Psoas muscle (tissue), 8 donors: ENCODE data around the gene FLII. TPM values are rescaled to one million over a fixed set of nuclear protein-coding genes. Genes with fewer than 3 reads are reported as not detected.

Experiments
- ATAC-seq, 4 donors: fragments of 200-7000 bp; cut with Tn5 transposase; one replicate each; pipeline ENCODE4 v1.9.1; 2020; ENCODE audit warnings: moderate library complexity in 3 of 4, mild to moderate bottlenecking in 2 of 4
- DNase-seq, 2 donors: peaks; one replicate each; pipeline ENCODE4 v3.0.0-alpha.2; 2020
- H3K27ac ChIP-seq: fragments of 200-600 bp; one replicate; pipeline ENCODE4 v1.8.0; 2022
- H3K27me3 ChIP-seq, 3 donors: fragments of 200-600 bp in 1 of 3; one replicate each; pipeline versions ENCODE4 v1.6.1 to v1.8.0; 2013 to 2022; ENCODE audit warnings: low read length in 2 of 3, mild to moderate bottlenecking in 2 of 3, moderate library complexity in 1 of 3; ENCODE audit not compliant: insufficient read depth in 3 of 3
- H3K36me3 ChIP-seq, 2 donors: fragments of 200-600 bp in 1 of 2; one replicate each; pipeline versions ENCODE4 v1.6.1 to v1.8.0; 2013 to 2022; ENCODE audit warnings: low read depth in 1 of 2, mild to moderate bottlenecking in 1 of 2, moderate library complexity in 1 of 2; ENCODE audit not compliant: insufficient read depth in 1 of 2
- H3K4me1 ChIP-seq: fragments of 200-600 bp; one replicate; pipeline ENCODE4 v1.8.0; 2022
- H3K4me3 ChIP-seq: fragments of 200-600 bp; one replicate; pipeline ENCODE4 v1.8.0; 2022; ENCODE audit warnings: mild to moderate bottlenecking
- H3K9me3 ChIP-seq: fragments of 200-600 bp; one replicate; pipeline ENCODE4 v1.8.0; 2022
- CTCF ChIP-seq: fragments of 200-600 bp; IDR thresholded peaks from one replicate; pipeline ENCODE4 v1.8.0; 2022; ENCODE audit warnings: antibody characterized with exemption
- WGBS, 3 donors: extraction: QIAGEN DNeasy Blood & Tissue Kit; methylation state at CpG; one replicate each; pipeline versions ENCODE4 v1.1.6 to v1.1.7; 2013; 5-methylcytosine and 5-hydroxymethylcytosine counted together
- intact Hi-C, 2 donors: fragments of 100-400 bp; cut with DNase I; formaldehyde crosslinking; loops; one replicate each; pipeline versions ENCODE4 v1.11.0 to v1.14.2; 2022
- polyA plus RNA-seq, 3 donors: library from polyadenylated mRNA; stranded (reverse); fragments of 200-250 nt; gene quantifications; one replicate each; pipeline ENCODE4 v1.2.3, GENCODE V29; 2013
- total RNA-seq, 4 donors: library from RNA; stranded (reverse); fragmentation: NEBNext Ultra II Directional in 2 of 4; extraction: Animal tissue kit (Norgen Biotek cat#: 25700) in 2 of 4; gene quantifications; one replicate each; pipeline versions ENCODE4 v1.2.1 to v1.2.4, GENCODE V29; 2021 to 2023
- donor health status: healthy with polysubstance abuse.
- donor health status: DM: no; HTN: no; CAD: no; lungs with moderate emphysema.
- donor health status: Bipolar disorder and iron deficiency.
- donor health status: healthy.
- donor health status: DM: yes; HTN: yes; CAD: no.
- donor health status: DM: no; HTN: no; CAD: no.
- donor health status: DM: no; HTN: no; CAD: no.
- donor health status: DM: yes; HTN: yes; CAD: no.

Gene FLII
- total and polyA plus RNA-seq, 7 donors, result 379 to 816 (median 517) TPM

- no peaks in the 10 kb centered on the region for H3K9me3 ChIP-seq
- peaks cover 11% of the 10 kb centered on the region for H3K4me1 ChIP-seq
- no peak overlapping the region for H3K27ac ChIP-seq
- 91 to 100% (median 99%) methylated on average over 5 of the region's 5 CpGs for WGBS, 3 donors
- H3K36me3 ChIP-seq, result no peaks in the 10 kb centered on the region
- TF ChIP-seq CTCF, result no peak
- intact Hi-C loops, result loop anchor here in 1 of 2 donors (5.0 kb wide), 1 partner anchor 85 kb away; the partner anchor contains the start of gene TOP3A
- no peak for ATAC-seq
- H3K27me3 ChIP-seq, result no peaks in the 10 kb centered on the region
- peak in 1 of 2 donors; percentile 21 for DNase-seq
- H3K4me3 ChIP-seq, result no peak overlapping the region
Measured at GRCh38 chr17:18227635-18228034, 30.9 kb downstream of the FLII start.

- DNase-seq, result peak in 1 of 2 donors; percentile 48
- no peaks in the 10 kb centered on the region for H3K27me3 ChIP-seq
- no peak for TF ChIP-seq CTCF
- WGBS, 3 donors, result 30 to 38% (median 35%) methylated on average over 16 of the region's 16 CpGs
- no peaks in the 10 kb centered on the region for H3K9me3 ChIP-seq
- no peak for ATAC-seq
- H3K36me3 ChIP-seq, result no peaks in the 10 kb centered on the region
- H3K4me3 ChIP-seq, result peak overlapping the region; percentile 71
- H3K27ac ChIP-seq, result peak overlapping the region; percentile 46
- intact Hi-C loops, result loop anchor here in 1 of 2 donors (5.0 kb wide), 1 partner anchor 86 kb away; the partner anchor contains the start of gene TOP3A
- peaks cover 11% of the 10 kb centered on the region for H3K4me1 ChIP-seq
Measured at GRCh38 chr17:18226284-18226945, 32.1 kb downstream of the FLII start.

GRCh38 chr17:18225642-18226283 lies 32.8 kb downstream of the FLII start:
- no peaks in the 10 kb centered on the region for H3K9me3 ChIP-seq
- WGBS, 3 donors, result 0 to 3% (median 0%) methylated on average over 8 to 57 of the region's 57 CpGs
- intact Hi-C loops, result loop anchor here in 1 of 2 donors (5.0 kb wide), 1 partner anchor 87 kb away; the partner anchor contains the start of gene TOP3A
- H3K4me1 ChIP-seq, result peaks cover 11% of the 10 kb centered on the region
- no peaks in the 10 kb centered on the region for H3K36me3 ChIP-seq
- DNase-seq (peak in 1 of 2 donors; percentile 40), ATAC-seq (peak in 1 of 4 donors; percentile 12)
- no peaks in the 10 kb centered on the region for H3K27me3 ChIP-seq
- H3K27ac ChIP-seq, result peak overlapping the region; percentile 46
- peak overlapping the region; percentile 71 for H3K4me3 ChIP-seq
- no peak for TF ChIP-seq CTCF

GRCh38 chr17:18225121-18225641 lies 33.4 kb downstream of the FLII start, which contains the start of gene LLGL1:
TSS of gene LLGL1 (plus strand) at chr17:18225635. CDS start at chr17:18225683, 48 bp downstream.
- H3K4me3 ChIP-seq, result peak within 1 kb of the TSS; percentile 71
- H3K36me3 ChIP-seq, result no peaks in the 10 kb centered on the region
- H3K4me1 ChIP-seq, result peaks cover 11% of the 10 kb centered on the region
- 0 to 1% (median 1%) methylated on average over 26 to 60 of the region's 60 CpGs for WGBS, 3 donors
- peak within 1 kb of the TSS; percentile 65 for H3K27ac ChIP-seq
- DNase-seq (peak; percentile 98 to 99), ATAC-seq (peak; percentile 97 to 99 (median 98))
- intact Hi-C loops, result loop anchor here in 1 of 2 donors (5.0 kb wide), 1 partner anchor 87 kb away; the partner anchor contains the start of gene TOP3A
- no peaks in the 10 kb centered on the region for H3K27me3 ChIP-seq
- no peak for TF ChIP-seq CTCF
- H3K9me3 ChIP-seq, result no peaks in the 10 kb centered on the region
